ENCODE data around the gene MRPL52. TPM values are rescaled to one million over a fixed set of nuclear protein-coding genes. Genes with fewer than 3 reads are reported as not detected.
A peak's percentile ranks its signal among the peaks of the same experiment; 100 is the strongest.
"Not testable (repeated sequence)": the region's sequence is repeated elsewhere in the genome, so short reads cannot be mapped to it uniquely, and the experiment has no call there.

The MRPL52 gene
- total RNA-seq, 2 donors from 2014 or later: 192 to 204 TPM

GRCh38 chr14:22852599-22852939, 22.9 kb downstream of the MRPL52 start:
- Histone ChIP-seq H3K4me1 (ENCODE audit: control insufficient read depth, insufficient read depth, low read length) (peaks cover 3% of the 10 kb centered on the region), H3K27ac (ENCODE audit: low read depth, low read length) (no peak overlapping the region), H3K4me3 (ENCODE audit: low read length) (no peak overlapping the region), H3K27me3 (ENCODE audit: control insufficient read depth, insufficient read depth, low read length, poor library complexity, severe bottlenecking) (no peaks in the 10 kb centered on the region), H3K9me3 (ENCODE audit: control insufficient read depth, low read length) (peaks cover 9% of the 10 kb centered on the region), H3K36me3 (ENCODE audit: control insufficient read depth, insufficient read depth, low read length) (no peaks in the 10 kb centered on the region), H3K9ac (ENCODE audit: extremely low read depth, low read length, poor library complexity, severe bottlenecking) (no peak overlapping the region)
- Mint-ChIP-seq H3K4me1 (peaks cover 21% of the 10 kb centered on the region), H3K27ac (peak overlapping the region; percentile 76), H3K9me3 (peaks cover 2% of the 10 kb centered on the region), H3K4me3 (no peak overlapping the region), H3K36me3 (ENCODE audit: low read depth) (no peaks in the 10 kb centered on the region), H3K27me3 (ENCODE audit: insufficient read depth) (no peaks in the 10 kb centered on the region)
- TF ChIP-seq, protein P1, sequence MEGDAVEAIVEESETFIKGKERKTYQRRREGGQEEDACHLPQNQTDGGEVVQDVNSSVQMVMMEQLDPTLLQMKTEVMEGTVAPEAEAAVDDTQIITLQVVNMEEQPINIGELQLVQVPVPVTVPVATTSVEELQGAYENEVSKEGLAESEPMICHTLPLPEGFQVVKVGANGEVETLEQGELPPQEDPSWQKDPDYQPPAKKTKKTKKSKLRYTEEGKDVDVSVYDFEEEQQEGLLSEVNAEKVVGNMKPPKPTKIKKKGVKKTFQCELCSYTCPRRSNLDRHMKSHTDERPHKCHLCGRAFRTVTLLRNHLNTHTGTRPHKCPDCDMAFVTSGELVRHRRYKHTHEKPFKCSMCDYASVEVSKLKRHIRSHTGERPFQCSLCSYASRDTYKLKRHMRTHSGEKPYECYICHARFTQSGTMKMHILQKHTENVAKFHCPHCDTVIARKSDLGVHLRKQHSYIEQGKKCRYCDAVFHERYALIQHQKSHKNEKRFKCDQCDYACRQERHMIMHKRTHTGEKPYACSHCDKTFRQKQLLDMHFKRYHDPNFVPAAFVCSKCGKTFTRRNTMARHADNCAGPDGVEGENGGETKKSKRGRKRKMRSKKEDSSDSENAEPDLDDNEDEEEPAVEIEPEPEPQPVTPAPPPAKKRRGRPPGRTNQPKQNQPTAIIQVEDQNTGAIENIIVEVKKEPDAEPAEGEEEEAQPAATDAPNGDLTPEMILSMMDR (conservative IDR thresholded peaks at IDR 0.05): no peak
- DNase-seq: no peak
- 100% methylated on average over 1 of the region's 2 CpGs; no CpG with 5 or more reads in 1 of the 2 experiments for WGBS, 2 experiments (ENCODE audit: insufficient coverage in 1 of 2, insufficient read length in 1 of 2)

- no peaks in the 10 kb centered on the region for H3K27me3 Mint-ChIP-seq (ENCODE audit: insufficient read depth)
- H3K4me3 Mint-ChIP-seq: peak overlapping the region; percentile 51
- 2 to 10% methylated on average over 6 to 20 of the region's 20 CpGs for WGBS, 2 experiments (ENCODE audit: insufficient coverage in 1 of 2, insufficient read length in 1 of 2)
- peaks cover 9% of the 10 kb centered on the region for H3K9me3 ChIP-seq (ENCODE audit: control insufficient read depth, low read length)
- H3K36me3 Mint-ChIP-seq (ENCODE audit: low read depth): no peaks in the 10 kb centered on the region
- no peaks in the 10 kb centered on the region for H3K27me3 ChIP-seq (ENCODE audit: control insufficient read depth, insufficient read depth, low read length, poor library complexity, severe bottlenecking)
- H3K9me3 Mint-ChIP-seq: peaks cover 3% of the 10 kb centered on the region
- H3K4me3 ChIP-seq (ENCODE audit: low read length): peak overlapping the region; percentile 70
- peaks cover 3% of the 10 kb centered on the region for H3K4me1 ChIP-seq (ENCODE audit: control insufficient read depth, insufficient read depth, low read length)
- no peak overlapping the region for H3K9ac ChIP-seq (ENCODE audit: extremely low read depth, low read length, poor library complexity, severe bottlenecking)
- H3K27ac Mint-ChIP-seq: peak overlapping the region; percentile 76
- H3K4me1 Mint-ChIP-seq: peaks cover 18% of the 10 kb centered on the region
- H3K36me3 ChIP-seq (ENCODE audit: control insufficient read depth, insufficient read depth, low read length): no peaks in the 10 kb centered on the region
- H3K27ac ChIP-seq (ENCODE audit: low read depth, low read length): no peak overlapping the region
- DNase-seq: peak; percentile 98
- TF ChIP-seq, protein P1 (conservative IDR thresholded peaks at IDR 0.05): peak; percentile 98
These were observed 23.5 kb downstream of the MRPL52 start for GRCh38 chr14:22852940-22853767.

GRCh38 chr14:22854296-22854695, 24.6 kb downstream of the MRPL52 start:
- not testable (repeated sequence) for H3K9me3 ChIP-seq (ENCODE audit: control insufficient read depth, low read length); H3K4me1 ChIP-seq (ENCODE audit: control insufficient read depth, insufficient read depth, low read length); H3K27me3 Mint-ChIP-seq (ENCODE audit: insufficient read depth); H3K27ac Mint-ChIP-seq; H3K36me3 Mint-ChIP-seq (ENCODE audit: low read depth); H3K4me3 ChIP-seq (ENCODE audit: low read length); H3K4me3 Mint-ChIP-seq; H3K9me3 Mint-ChIP-seq; H3K9ac ChIP-seq (ENCODE audit: extremely low read depth, low read length, poor library complexity, severe bottlenecking); DNase-seq; H3K36me3 ChIP-seq (ENCODE audit: control insufficient read depth, insufficient read depth, low read length); H3K27me3 ChIP-seq (ENCODE audit: control insufficient read depth, insufficient read depth, low read length, poor library complexity, severe bottlenecking); H3K27ac ChIP-seq (ENCODE audit: low read depth, low read length)
- peaks cover 11% of the 10 kb centered on the region for H3K4me1 Mint-ChIP-seq
- WGBS, 2 experiments (ENCODE audit: insufficient coverage in 1 of 2, insufficient read length in 1 of 2): 94 to 95% methylated on average over 4 to 11 of the region's 11 CpGs
